SU-DHL-6 (cell line): Measurements from ENCODE around the gene LBX1.

Experiments
- H2AFZ ChIP-seq: fragments of 200-600 bp; sonication (generic); 2 replicates; pipeline ENCODE4 v1.6.1; 2014; ENCODE audit warnings: low read depth, mild to moderate bottlenecking, moderate library complexity, mixed read lengths, antibody characterized with exemption, low read length; ENCODE audit not compliant: severe bottlenecking
- H3F3A ChIP-seq: fragments of 200-600 bp; shearing (Covaris generic); 2 replicates; pipeline ENCODE4 v1.6.0; 2016; ENCODE audit warnings: antibody characterized with exemption, mild to moderate bottlenecking; ENCODE audit not compliant: insufficient read depth
- H3K27ac ChIP-seq: fragments of 200-600 bp; sonication (generic); 2 replicates; pipeline ENCODE4 v1.5.1; 2016; ENCODE audit warnings: low read depth, mild to moderate bottlenecking, low read length, moderate library complexity, mixed read lengths
- H3K27me3 ChIP-seq: fragments of 200-600 bp; sonication (generic), shearing (Covaris generic); 2 replicates; pipeline ENCODE4 v1.6.0; 2014; ENCODE audit warnings: mild to moderate bottlenecking, low read length
- H3K36me3 ChIP-seq: fragments of 200-600 bp; sonication (generic); 2 replicates; pipeline ENCODE4 v1.6.1; 2014; ENCODE audit warnings: mild to moderate bottlenecking, low read length, mixed read lengths
- H3K4me2 ChIP-seq: fragments of 300-600, 200-600 bp; shearing (Covaris generic), sonication (generic); 2 replicates; pipeline ENCODE4 v1.6.0; 2014; ENCODE audit warnings: low read length, low read depth, mild to moderate bottlenecking; ENCODE audit not compliant: poor library complexity, severe bottlenecking
- H3K4me3 ChIP-seq: fragments of 200-600 bp; sonication (generic); 2 replicates; pipeline ENCODE4 v1.5.1; 2014; ENCODE audit warnings: antibody characterized with exemption, low read length, mild to moderate bottlenecking, mixed read lengths; ENCODE audit not compliant: insufficient read depth, poor library complexity, severe bottlenecking
- H3K79me2 ChIP-seq: fragments of 200-600 bp; sonication (generic); 2 replicates; pipeline ENCODE4 v1.6.1; 2014; ENCODE audit warnings: mild to moderate bottlenecking, low read length, moderate library complexity; ENCODE audit not compliant: insufficient read depth
- H3K9ac ChIP-seq: fragments of 200-600 bp; sonication (generic); 2 replicates; pipeline ENCODE4 v1.7.0; 2014; ENCODE audit warnings: mild to moderate bottlenecking, low read length
- H3K9me2 ChIP-seq: fragments of 200-600 bp; sonication (generic); replicated peaks from 2 replicates; pipeline ENCODE4 v1.6.1; 2014; ENCODE audit warnings: low read length; ENCODE audit not compliant: insufficient read depth
- H3K9me3 ChIP-seq: fragments of 200-600 bp; sonication (generic); 2 replicates; pipeline ENCODE4 v1.6.1; 2014; ENCODE audit warnings: low read length, mixed read lengths; ENCODE audit not compliant: insufficient read depth
- H4K20me1 ChIP-seq: fragments of 200-600 bp; sonication (generic); 2 replicates; pipeline ENCODE4 v1.6.1; 2014; ENCODE audit warnings: low read depth, mild to moderate bottlenecking, antibody characterized with exemption, low read length, moderate library complexity, mixed read lengths
- CTCF ChIP-seq: fragments of 200-600 bp; sonication (generic); IDR thresholded peaks from one replicate; pipeline ENCODE4 v1.5.1; 2017; ENCODE audit warnings: antibody characterized with exemption, mild to moderate bottlenecking, low read length, moderate library complexity; ENCODE audit not compliant: insufficient read depth, poor library complexity, severe bottlenecking
- EZH2phosphoT487 ChIP-seq: fragments of 200-600 bp; sonication (generic), shearing (Covaris generic); conservative IDR thresholded peaks from 2 replicates; pipeline ENCODE4 v1.6.1; 2018; ENCODE audit warnings: mild to moderate bottlenecking, antibody characterized with exemption, low read length, moderate library complexity, mixed read lengths

LBX1 gene

GRCh38 chr10:101224910-101225823, 4.1 kb downstream of the LBX1 start:
- Histone ChIP-seq H2AFZ (no peak overlapping the region), H3K27me3 (no peaks in the 10 kb centered on the region), H3K9me3 (no peaks in the 10 kb centered on the region), H3F3A (no peaks in the 10 kb centered on the region), H3K9ac (no peak overlapping the region), H4K20me1 (no peaks in the 10 kb centered on the region), H3K9me2 (no peaks in the 10 kb centered on the region), H3K4me3 (no peak overlapping the region), H3K79me2 (no peaks in the 10 kb centered on the region), H3K36me3 (no peaks in the 10 kb centered on the region), H3K27ac (no peak overlapping the region), H3K4me2 (no peak overlapping the region)
- TF ChIP-seq EZH2phosphoT487, result no peak
- no peak for TF ChIP-seq CTCF

- Histone ChIP-seq H3K4me2 (no peak overlapping the region), H3K4me3 (no peak overlapping the region)
Observed at GRCh38 chr10:101224060-101224909, 5.0 kb downstream of the LBX1 start.

More at GRCh38 chr10:101224060-101224909, 5.0 kb downstream of the LBX1 start:
- no peaks in the 10 kb centered on the region for H3K79me2 ChIP-seq
- TF ChIP-seq CTCF (no peak), EZH2phosphoT487 (no peak)
- H3K9me3 ChIP-seq, result no peaks in the 10 kb centered on the region
- no peak overlapping the region for H2AFZ ChIP-seq
- no peaks in the 10 kb centered on the region for H3K36me3 ChIP-seq
- H3F3A ChIP-seq, result no peaks in the 10 kb centered on the region
- H3K27me3 ChIP-seq, result no peaks in the 10 kb centered on the region
- H3K9me2 ChIP-seq, result no peaks in the 10 kb centered on the region
- H3K9ac ChIP-seq, result no peak overlapping the region
- H3K27ac ChIP-seq, result no peak overlapping the region
- no peaks in the 10 kb centered on the region for H4K20me1 ChIP-seq
